ENCODE data around the gene PRPH2.
"Not testable (repeated sequence)": the region's sequence is repeated elsewhere in the genome, so short reads cannot be mapped to it uniquely, and the experiment has no call there.

PRPH2 gene

GRCh38 chr6:42698217-42698616 is 24.2 kb downstream of the PRPH2 start:
- no peak for DNase-seq (ENCODE audit: low spot score)

- no peak for DNase-seq (ENCODE audit: low spot score)
Measured at GRCh38 chr6:42697268-42697655, 25.1 kb downstream of the PRPH2 start.

- peak; percentile 34 for DNase-seq (ENCODE audit: low spot score)
Measured at GRCh38 chr6:42696526-42697267, 25.7 kb downstream of the PRPH2 start.

- peak; percentile 63 for DNase-seq (ENCODE audit: low spot score)
Measured at GRCh38 chr6:42694586-42694985, 27.8 kb downstream of the PRPH2 start.

- DNase-seq (ENCODE audit: low spot score), result no peak
Measured at GRCh38 chr6:42693725-42694323, 28.6 kb downstream of the PRPH2 start.

GRCh38 chr6:42692137-42692911 is 30.1 kb downstream of the PRPH2 start:
- peak; percentile 32 for DNase-seq (ENCODE audit: low spot score)

- no peak for DNase-seq (ENCODE audit: low spot score)
Measured at GRCh38 chr6:42690872-42691271, 31.5 kb downstream of the PRPH2 start.

- no peak for DNase-seq (ENCODE audit: low spot score)
Measured at GRCh38 chr6:42690151-42690702, 32.2 kb downstream of the PRPH2 start.

GRCh38 chr6:42689371-42689770 is 33.0 kb downstream of the PRPH2 start:
- DNase-seq (ENCODE audit: low spot score), result no peak

GRCh38 chr6:42688281-42688680 is 34.1 kb downstream of the PRPH2 start:
- no peak for DNase-seq (ENCODE audit: low spot score)

- no peak for DNase-seq (ENCODE audit: low spot score)
Measured at GRCh38 chr6:42679358-42679757, 43.0 kb downstream of the PRPH2 start.

GRCh38 chr6:42674780-42675179 is 47.6 kb downstream of the PRPH2 start:
- DNase-seq (ENCODE audit: low spot score), result no peak

- not testable (repeated sequence) for DNase-seq (ENCODE audit: low spot score)
Measured at GRCh38 chr6:42674368-42674767, 48.0 kb downstream of the PRPH2 start.

GRCh38 chr6:42664718-42665117 is 57.7 kb downstream of the PRPH2 start:
- no peak for DNase-seq (ENCODE audit: low spot score)

GRCh38 chr6:42661540-42662153 is 60.8 kb downstream of the PRPH2 start:
- peak; percentile 27 for DNase-seq (ENCODE audit: low spot score)

GRCh38 chr6:42659806-42660205 is 62.6 kb downstream of the PRPH2 start:
- DNase-seq (ENCODE audit: low spot score), result no peak

GRCh38 chr6:42653851-42654250 is 68.5 kb downstream of the PRPH2 start:
- DNase-seq (ENCODE audit: low spot score), result no peak

- DNase-seq (ENCODE audit: low spot score), result no peak
Measured at GRCh38 chr6:42652024-42652746, 70.2 kb downstream of the PRPH2 start.
